RWPE1 (cell line): ENCODE data around the gene ANAPC2.
A peak's percentile ranks its signal among the peaks of the same experiment; 100 is the strongest.

ENCODE experiments used
- CTCF ChIA-PET: fragments of 350-600 bp; sonication (Branson Sonifier 250); formaldehyde crosslinking; extraction: SDS; loops from one replicate; lab custom pipeline; 2021; lab: Yijun Ruan, JAX
- POLR2A ChIA-PET: fragments of 400-600 bp; formaldehyde crosslinking; extraction: SDS; loops from one replicate; lab custom pipeline; 2020; ENCODE audit warnings: antibody characterized with exemption; ENCODE audit not compliant: low non-redundant PET; lab: Yijun Ruan, JAX
- DNase-seq: peaks from one replicate; pipeline ENCODE4 v3.0.0; 2012; ENCODE audit warnings: low spot score
- H3K27ac ChIP-seq: fragments of 450-650 bp; 2 replicates; pipeline ENCODE4 v1.5.1; 2017
- CTCF ChIP-seq: fragments of 450-650 bp; conservative IDR thresholded peaks from 2 replicates; pipeline ENCODE4 v1.5.1; 2017; ENCODE audit warnings: low read depth, mild to moderate bottlenecking

ANAPC2 gene

GRCh38 chr9:137200311-137201204 lies 12.2 kb upstream of the ANAPC2 start, which contains the start of gene TPRN:
TPRN (minus strand) TSS chr9:137200741; CDS start chr9:137200711, 30 bp downstream.
- POLR2A ChIA-PET: interaction anchor here (0.5 to 0.9 kb wide), 6 partner anchors 22 to 85 kb away, joined by 3 read pairs; partner anchors contain the start of genes RNF208 and RNF224
- CTCF ChIA-PET: interaction anchor here (0.6 to 2.6 kb wide), 4 partner anchors 26 to 306 kb away, joined by 3 to 10 read pairs (median 3); partner anchors contain the start of gene RNF224

GRCh38 chr9:137199411-137200121 lies 11.2 kb upstream of the ANAPC2 start:
- no peak for DNase-seq
- ChIA-PET CTCF (interaction anchor here (0.5 to 2.5 kb wide), 7 partner anchors 10 to 127 kb away, joined by 3 to 14 read pairs (median 4); partner anchors contain the start of genes ANAPC2 and SSNA1), POLR2A (interaction anchor here (2.1 kb wide), 1 partner anchor 11 kb away, joined by 17 read pairs; the partner anchor contains the start of genes ANAPC2 and SSNA1)
- H3K27ac ChIP-seq: peak overlapping the region; percentile 99
- TF ChIP-seq CTCF: no peak

More at GRCh38 chr9:137200311-137201204, 12.2 kb upstream of the ANAPC2 start, which contains the start of gene TPRN:
- DNase-seq: peak; percentile 100
- no peak for TF ChIP-seq CTCF
- peak within 1 kb of the TSS; percentile 99 for H3K27ac ChIP-seq

- peak overlapping the region; percentile 99 for H3K27ac ChIP-seq
- no peak for DNase-seq
- no peak for TF ChIP-seq CTCF
- ChIA-PET POLR2A (interaction anchor here (2.1 kb wide), 1 partner anchor 10 kb away, joined by 17 read pairs; the partner anchor contains the start of genes ANAPC2 and SSNA1), CTCF (interaction anchor here (0.5 to 2.5 kb wide), 9 partner anchors 10 to 126 kb away, joined by 3 to 14 read pairs (median 4); partner anchors contain the start of genes ANAPC2 and SSNA1)
These were observed 10.5 kb upstream of the ANAPC2 start for GRCh38 chr9:137198902-137199283.

- CTCF ChIA-PET: interaction anchor here (0.7 to 2.5 kb wide), 10 partner anchors 9 to 435 kb away, joined by 3 to 14 read pairs (median 4); partner anchors contain the start of genes ANAPC2, RNF224 and SSNA1
- H3K27ac ChIP-seq: peak overlapping the region; percentile 99
- peak; percentile 59 for DNase-seq
- no peak for TF ChIP-seq CTCF
- POLR2A ChIA-PET: interaction anchor here (0.6 to 2.1 kb wide), 3 partner anchors 9 to 26 kb away, joined by 3 to 17 read pairs (median 4); partner anchors contain the start of genes ANAPC2 and SSNA1
These were observed 9.9 kb upstream of the ANAPC2 start for GRCh38 chr9:137198051-137198901.

- no peak for DNase-seq
- POLR2A ChIA-PET: interaction anchor here (1.0 to 1.3 kb wide), 2 partner anchors 27 to 106 kb away, joined by 3 read pairs; partner anchors contain the start of gene RNF208
- H3K27ac ChIP-seq: peak overlapping the region; percentile 99
- no peak for TF ChIP-seq CTCF
- CTCF ChIA-PET: interaction anchor here (0.7 to 1.2 kb wide), 6 partner anchors 13 to 91 kb away, joined by 3 to 8 read pairs (median 4); no protein-coding TSS in a partner anchor
These were observed 7.3 kb upstream of the ANAPC2 start for GRCh38 chr9:137195525-137196220.
